ENCODE measurements around the gene KCTD10.
"Not testable (repeated sequence)": the region's sequence is repeated elsewhere in the genome, so short reads cannot be mapped to it uniquely, and the experiment has no call there.

Gene KCTD10

GRCh38 chr12:109444259-109444658, 32.8 kb downstream of the KCTD10 start:
- Histone ChIP-seq H3K4me2 (ENCODE audit: low read length) (no peak overlapping the region), H3K9me2 (ENCODE audit: low read depth, low read length) (no peaks in the 10 kb centered on the region), H3K36me3 (ENCODE audit: insufficient read depth, low read length) (peaks cover 7% of the 10 kb centered on the region; the same call in 1 of the 2 replicates), H3K9ac (ENCODE audit: low read length) (no peak overlapping the region), H3K4me3 (ENCODE audit: low read depth, low read length, poor library complexity, severe bottlenecking) (no peak overlapping the region), H3K4me1 (ENCODE audit: insufficient read depth, low read length, severe bottlenecking) (no peaks in the 10 kb centered on the region), H2AFZ (ENCODE audit: low read length) (no peak overlapping the region), H3K79me2 (ENCODE audit: insufficient read depth, low read length) (no peaks in the 10 kb centered on the region), H3F3A (ENCODE audit: insufficient read depth, low read length) (no peaks in the 10 kb centered on the region), H3K27ac (ENCODE audit: low read depth, low read length, poor library complexity, severe bottlenecking) (no peak overlapping the region), H4K20me1 (ENCODE audit: insufficient read depth, low read length) (no peaks in the 10 kb centered on the region), H3K27me3 (ENCODE audit: insufficient read depth, low read length) (no peaks in the 10 kb centered on the region), H3K9me3 (ENCODE audit: low read length) (no peaks in the 10 kb centered on the region)
- TF ChIP-seq EZH2 (IDR thresholded peaks at IDR 0.05; ENCODE audit: borderline replicate concordance, low read length): no peak
- no peak for TF ChIP-seq CTCF (IDR thresholded peaks at IDR 0.05; ENCODE audit: low read length)

- no peak for TF ChIP-seq CTCF (IDR thresholded peaks at IDR 0.05; ENCODE audit: low read length)
- no peak for TF ChIP-seq EZH2 (IDR thresholded peaks at IDR 0.05; ENCODE audit: borderline replicate concordance, low read length)
- Histone ChIP-seq H3K27ac (ENCODE audit: low read depth, low read length, poor library complexity, severe bottlenecking) (no peak overlapping the region), H3K4me3 (ENCODE audit: low read depth, low read length, poor library complexity, severe bottlenecking) (no peak overlapping the region), H3K4me2 (ENCODE audit: low read length) (no peak overlapping the region), H3K9ac (ENCODE audit: low read length) (no peak overlapping the region), H3K27me3 (ENCODE audit: insufficient read depth, low read length) (no peaks in the 10 kb centered on the region), H3K36me3 (ENCODE audit: insufficient read depth, low read length) (peaks cover 7% of the 10 kb centered on the region; the same call in 1 of the 2 replicates), H3F3A (ENCODE audit: insufficient read depth, low read length) (no peaks in the 10 kb centered on the region), H4K20me1 (ENCODE audit: insufficient read depth, low read length) (no peaks in the 10 kb centered on the region), H3K4me1 (ENCODE audit: insufficient read depth, low read length, severe bottlenecking) (no peaks in the 10 kb centered on the region), H2AFZ (ENCODE audit: low read length) (no peak overlapping the region), H3K79me2 (ENCODE audit: insufficient read depth, low read length) (no peaks in the 10 kb centered on the region), H3K9me3 (ENCODE audit: low read length) (no peaks in the 10 kb centered on the region), H3K9me2 (ENCODE audit: low read depth, low read length) (no peaks in the 10 kb centered on the region)
Observed at GRCh38 chr12:109443794-109444193, 33.3 kb downstream of the KCTD10 start.

- Histone ChIP-seq H3K4me1 (ENCODE audit: insufficient read depth, low read length, severe bottlenecking) (no peaks in the 10 kb centered on the region), H3K36me3 (ENCODE audit: insufficient read depth, low read length) (no peaks in the 10 kb centered on the region)
- TF ChIP-seq EZH2 (IDR thresholded peaks at IDR 0.05; ENCODE audit: borderline replicate concordance, low read length): no peak
Observed at GRCh38 chr12:109440851-109441490, 36.1 kb downstream of the KCTD10 start.

GRCh38 chr12:109439951-109440350, 37.1 kb downstream of the KCTD10 start:
- not testable (repeated sequence) for H3K36me3 ChIP-seq (ENCODE audit: insufficient read depth, low read length); H3F3A ChIP-seq (ENCODE audit: insufficient read depth, low read length); H4K20me1 ChIP-seq (ENCODE audit: insufficient read depth, low read length); H3K4me2 ChIP-seq (ENCODE audit: low read length); H3K9ac ChIP-seq (ENCODE audit: low read length); H3K4me3 ChIP-seq (ENCODE audit: low read depth, low read length, poor library complexity, severe bottlenecking); H2AFZ ChIP-seq (ENCODE audit: low read length); H3K27ac ChIP-seq (ENCODE audit: low read depth, low read length, poor library complexity, severe bottlenecking); H3K9me2 ChIP-seq (ENCODE audit: low read depth, low read length); H3K9me3 ChIP-seq (ENCODE audit: low read length); H3K4me1 ChIP-seq (ENCODE audit: insufficient read depth, low read length, severe bottlenecking); H3K27me3 ChIP-seq (ENCODE audit: insufficient read depth, low read length); H3K79me2 ChIP-seq (ENCODE audit: insufficient read depth, low read length)

More at GRCh38 chr12:109440851-109441490, 36.1 kb downstream of the KCTD10 start:
- no peaks in the 10 kb centered on the region for H3K79me2 ChIP-seq (ENCODE audit: insufficient read depth, low read length)
- no peaks in the 10 kb centered on the region for H3K9me3 ChIP-seq (ENCODE audit: low read length)
- no peaks in the 10 kb centered on the region for H3K9me2 ChIP-seq (ENCODE audit: low read depth, low read length)
- H3K4me2 ChIP-seq (ENCODE audit: low read length): no peak overlapping the region
- no peak overlapping the region for H2AFZ ChIP-seq (ENCODE audit: low read length)
- no peaks in the 10 kb centered on the region for H4K20me1 ChIP-seq (ENCODE audit: insufficient read depth, low read length)
- H3K27ac ChIP-seq (ENCODE audit: low read depth, low read length, poor library complexity, severe bottlenecking): no peak overlapping the region
- no peak overlapping the region for H3K9ac ChIP-seq (ENCODE audit: low read length)
- H3F3A ChIP-seq (ENCODE audit: insufficient read depth, low read length): no peaks in the 10 kb centered on the region
- H3K4me3 ChIP-seq (ENCODE audit: low read depth, low read length, poor library complexity, severe bottlenecking): no peak overlapping the region
- no peaks in the 10 kb centered on the region for H3K27me3 ChIP-seq (ENCODE audit: insufficient read depth, low read length)

All from OCI-LY1 (cell line).